Activated T-helper 17 cell treated with anti-CD3 and anti-CD28 coated beads, Interleukin-2, amount 50 U/mL, for 72 hours (primary cell): ENCODE results near the gene MAN1A2. TPM values are rescaled to one million over a fixed set of nuclear protein-coding genes. Genes with fewer than 3 reads are reported as not detected.
"Not testable (repeated sequence)": the region's sequence is repeated elsewhere in the genome, so short reads cannot be mapped to it uniquely, and the experiment has no call there.

Experiments
- ATAC-seq: fragments of 150-1000 bp; cut with Tn5 transposase; replicated peaks from 2 replicates; pipeline ENCODE4 v1.10.0; 2021; ENCODE audit warnings: mild to moderate bottlenecking, moderate library complexity
- H3K27ac Mint-ChIP-seq: one replicate; pipeline ENCODE4 v1.8.0; 2022; ENCODE audit warnings: mixed read lengths
- H3K27me3 Mint-ChIP-seq: one replicate; pipeline ENCODE4 v1.8.0; 2022; ENCODE audit warnings: mixed read lengths
- H3K36me3 Mint-ChIP-seq: one replicate; pipeline ENCODE4 v1.8.0; 2022; ENCODE audit warnings: low read depth, mild to moderate bottlenecking, mixed read lengths
- H3K4me1 Mint-ChIP-seq: one replicate; pipeline ENCODE4 v1.8.0; 2022; ENCODE audit warnings: mixed read lengths
- H3K4me3 Mint-ChIP-seq: one replicate; pipeline ENCODE4 v1.8.0; 2022; ENCODE audit warnings: mild to moderate bottlenecking, mixed read lengths
- H3K9me3 Mint-ChIP-seq: one replicate; pipeline ENCODE4 v1.8.0; 2022; ENCODE audit warnings: mixed read lengths
- total RNA-seq, 2 donors: library from RNA; stranded (reverse); gene quantifications; one replicate each; pipeline ENCODE4 v1.2.3, GENCODE V29; 2022

The MAN1A2 gene
- total RNA-seq, 2 donors from 2014 or later, result 26.1 to 26.5 TPM

- no peak overlapping the region for H3K4me3 Mint-ChIP-seq
- peaks cover 35% of the 10 kb centered on the region for H3K4me1 Mint-ChIP-seq
- H3K27ac Mint-ChIP-seq, result no peak overlapping the region
- H3K9me3 Mint-ChIP-seq, result no peaks in the 10 kb centered on the region
- H3K36me3 Mint-ChIP-seq, result peaks cover 75% of the 10 kb centered on the region
- H3K27me3 Mint-ChIP-seq, result no peaks in the 10 kb centered on the region
- no peak for ATAC-seq
Measured at GRCh38 chr1:117403597-117403996, 36.3 kb downstream of the MAN1A2 start.

DNA sequence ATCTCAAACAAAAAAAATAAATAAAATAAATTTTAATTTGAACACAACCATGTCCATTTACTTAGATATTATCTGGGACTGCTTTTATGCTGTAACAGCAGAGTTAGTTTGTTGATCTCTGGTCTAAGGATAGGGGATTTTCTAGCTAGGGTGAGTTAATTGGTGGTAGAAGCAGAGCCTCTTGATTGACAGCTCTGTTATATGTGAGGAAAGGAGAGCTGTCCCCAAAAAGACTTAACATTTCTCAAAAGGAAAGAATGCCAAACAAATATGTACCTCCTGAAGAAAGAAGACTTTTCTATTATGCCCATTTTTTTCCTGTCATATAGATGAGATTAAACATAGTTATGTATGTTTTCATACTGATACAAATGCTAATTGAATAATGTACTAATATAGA lies 37.8 kb downstream of the MAN1A2 start:
- Mint-ChIP-seq H3K36me3 (peaks cover 86% of the 10 kb centered on the region), H3K9me3 (no peaks in the 10 kb centered on the region), H3K27ac (no peak overlapping the region), H3K27me3 (no peaks in the 10 kb centered on the region), H3K4me1 (peaks cover 26% of the 10 kb centered on the region), H3K4me3 (no peak overlapping the region)
- ATAC-seq, result no peak

GRCh38 chr1:117412472-117412871 lies 45.2 kb downstream of the MAN1A2 start:
- H3K27me3 Mint-ChIP-seq, result no peaks in the 10 kb centered on the region
- no peak for ATAC-seq
- H3K4me3 Mint-ChIP-seq, result no peak overlapping the region

GRCh38 chr1:117413412-117413811 lies 46.2 kb downstream of the MAN1A2 start:
- no peak overlapping the region for H3K27ac Mint-ChIP-seq
- no peak overlapping the region for H3K4me3 Mint-ChIP-seq
- no peak for ATAC-seq
- H3K27me3 Mint-ChIP-seq, result no peaks in the 10 kb centered on the region
- peaks cover 12% of the 10 kb centered on the region for H3K4me1 Mint-ChIP-seq
- peaks cover 82% of the 10 kb centered on the region for H3K36me3 Mint-ChIP-seq
- no peaks in the 10 kb centered on the region for H3K9me3 Mint-ChIP-seq

More at GRCh38 chr1:117412472-117412871, 45.2 kb downstream of the MAN1A2 start:
- no peaks in the 10 kb centered on the region for H3K9me3 Mint-ChIP-seq
- H3K4me1 Mint-ChIP-seq, result peaks cover 12% of the 10 kb centered on the region
- H3K36me3 Mint-ChIP-seq, result peaks cover 86% of the 10 kb centered on the region
- no peak overlapping the region for H3K27ac Mint-ChIP-seq

DNA sequence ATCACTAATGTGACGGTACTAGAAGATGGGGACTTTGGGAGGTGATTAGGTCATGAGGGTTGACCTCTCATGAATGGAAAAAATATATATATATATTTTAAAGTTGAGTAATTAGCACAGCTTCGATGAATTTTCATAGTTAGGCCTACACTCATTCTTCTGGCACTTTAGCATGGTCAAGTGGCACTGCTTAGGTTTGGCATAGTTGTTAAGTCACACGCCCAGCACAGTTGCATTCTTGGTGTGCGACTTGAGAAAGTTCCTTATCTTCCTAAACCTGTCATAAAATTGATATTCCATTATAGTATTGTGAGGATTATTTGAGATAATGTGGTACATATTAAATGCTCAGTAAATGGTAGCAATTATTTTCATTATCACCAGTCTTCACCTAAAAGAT lies 47.7 kb downstream of the MAN1A2 start:
- Mint-ChIP-seq H3K27ac (no peak overlapping the region), H3K27me3 (no peaks in the 10 kb centered on the region), H3K36me3 (peaks cover 79% of the 10 kb centered on the region), H3K9me3 (no peaks in the 10 kb centered on the region), H3K4me3 (no peak overlapping the region), H3K4me1 (peaks cover 7% of the 10 kb centered on the region)
- no peak for ATAC-seq

DNA sequence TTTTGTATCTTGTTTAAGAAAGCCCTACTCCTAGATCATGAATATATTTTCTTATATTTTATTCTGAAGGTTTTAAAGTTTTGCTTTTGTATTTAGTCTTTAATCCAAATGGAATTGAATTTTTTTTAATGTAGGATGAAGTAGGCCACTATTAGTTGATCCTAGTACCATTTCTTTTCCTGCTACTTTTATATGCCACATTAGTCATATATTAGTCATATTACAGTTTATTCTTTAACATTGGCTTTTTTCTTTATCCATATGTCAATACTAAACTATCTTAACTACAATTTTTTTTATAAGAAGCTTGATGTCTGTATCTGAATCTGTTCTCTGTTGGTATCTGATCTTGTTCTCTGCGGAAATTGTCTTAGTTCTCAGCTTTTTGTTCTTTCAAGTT lies 48.8 kb downstream of the MAN1A2 start:
- Mint-ChIP-seq H3K27ac (no peak overlapping the region), H3K4me1 (peaks cover 11% of the 10 kb centered on the region), H3K27me3 (no peaks in the 10 kb centered on the region), H3K9me3 (no peaks in the 10 kb centered on the region), H3K36me3 (peaks cover 84% of the 10 kb centered on the region), H3K4me3 (no peak overlapping the region)
- ATAC-seq, result no peak

DNA sequence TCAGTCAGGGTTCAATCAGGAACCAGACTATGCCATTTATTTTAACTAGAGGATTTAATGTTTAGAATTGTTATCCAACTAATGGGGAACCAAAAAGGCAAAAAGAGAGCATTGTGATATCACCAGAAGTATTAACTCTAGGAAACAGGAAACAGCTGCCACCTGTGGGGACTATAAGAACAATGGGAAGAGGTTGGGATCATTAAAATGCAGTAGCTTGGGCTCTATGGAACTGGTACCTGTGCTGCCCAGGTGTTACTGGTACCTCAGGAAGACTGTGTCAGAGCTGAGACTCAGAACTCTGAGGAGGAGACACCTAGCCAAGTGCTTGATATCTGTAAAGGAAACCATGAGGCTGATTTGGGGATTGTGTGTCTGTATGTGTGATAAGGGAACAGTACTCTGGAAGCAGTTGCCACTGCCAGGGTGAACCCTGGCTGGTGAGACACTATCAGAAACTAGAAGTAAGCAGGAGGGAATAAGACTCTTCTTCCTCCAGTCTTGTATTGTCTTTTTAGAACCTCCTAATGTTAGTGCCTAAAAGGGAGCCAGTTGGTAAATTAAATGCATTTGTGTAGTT lies 49.4 kb downstream of the MAN1A2 start:
- Mint-ChIP-seq H3K9me3 (no peaks in the 10 kb centered on the region), H3K27ac (no peak overlapping the region), H3K36me3 (peaks cover 80% of the 10 kb centered on the region), H3K27me3 (no peaks in the 10 kb centered on the region), H3K4me1 (peaks cover 11% of the 10 kb centered on the region), H3K4me3 (no peak overlapping the region)
- no peak for ATAC-seq

DNA sequence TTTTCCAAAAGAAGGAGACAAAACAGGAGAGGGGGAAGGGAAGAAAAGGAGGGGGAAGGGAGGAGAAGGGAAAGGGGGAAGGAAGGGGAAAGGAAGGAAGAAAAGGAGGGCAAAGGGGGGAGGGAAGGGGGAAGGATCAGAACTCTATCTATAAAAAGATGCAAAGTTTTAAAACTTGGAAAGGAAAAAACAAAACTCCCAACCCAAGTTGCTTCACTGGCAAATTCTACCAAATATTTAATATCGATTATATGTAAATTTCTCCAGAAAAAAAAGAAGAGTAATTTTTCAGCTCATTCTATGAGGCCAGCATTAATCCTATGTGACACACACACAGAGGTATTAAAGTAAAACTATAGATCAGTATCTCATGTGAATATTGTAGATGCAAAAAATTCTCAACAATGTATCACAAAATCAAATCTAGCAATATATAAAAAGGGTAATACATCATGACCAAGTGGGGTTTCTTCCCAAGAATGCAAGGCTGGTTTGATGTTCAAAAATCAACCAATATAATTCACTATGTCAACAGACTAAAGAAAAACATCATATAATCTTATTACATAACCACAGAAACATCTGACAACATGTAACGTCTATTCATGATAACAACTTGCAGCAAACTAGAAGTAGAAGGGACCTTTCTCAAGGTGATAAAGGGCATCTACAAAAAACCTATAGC lies 57.9 kb downstream of the MAN1A2 start:
- Mint-ChIP-seq H3K4me1 (peaks cover 2% of the 10 kb centered on the region), H3K36me3 (peaks cover 56% of the 10 kb centered on the region), H3K4me3 (no peak overlapping the region), H3K27ac (no peak overlapping the region), H3K9me3 (peaks cover 9% of the 10 kb centered on the region), H3K27me3 (no peaks in the 10 kb centered on the region)
- ATAC-seq, result no peak

DNA sequence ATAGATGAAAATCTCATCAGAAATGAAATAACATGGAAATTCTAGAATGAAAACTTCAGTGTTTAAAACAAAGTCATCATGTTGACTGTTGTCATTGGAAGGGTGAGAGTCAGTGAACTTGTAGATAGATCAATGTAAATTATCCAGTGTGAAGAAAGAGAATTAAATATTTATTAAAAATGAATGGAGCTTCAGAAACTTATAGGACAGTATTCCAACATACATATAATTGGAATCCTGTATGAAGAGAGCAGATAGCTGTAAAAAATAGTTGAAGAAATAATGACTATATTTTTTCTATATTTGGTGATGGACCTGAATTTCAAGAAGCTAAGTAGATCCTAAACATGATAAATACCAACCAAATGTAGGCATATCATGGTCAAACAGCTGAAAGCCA lies 60.0 kb downstream of the MAN1A2 start:
- peaks cover 9% of the 10 kb centered on the region for H3K9me3 Mint-ChIP-seq
- ATAC-seq, result no peak
- peaks cover 40% of the 10 kb centered on the region for H3K36me3 Mint-ChIP-seq
- H3K4me3 Mint-ChIP-seq, result no peak overlapping the region
- H3K27ac Mint-ChIP-seq, result no peak overlapping the region
- no peaks in the 10 kb centered on the region for H3K27me3 Mint-ChIP-seq
- no peaks in the 10 kb centered on the region for H3K4me1 Mint-ChIP-seq

- Mint-ChIP-seq H3K27ac (no peak overlapping the region), H3K9me3 (no peaks in the 10 kb centered on the region), H3K27me3 (no peaks in the 10 kb centered on the region), H3K36me3 (no peaks in the 10 kb centered on the region), H3K4me3 (no peak overlapping the region), H3K4me1 (peaks cover 5% of the 10 kb centered on the region)
- ATAC-seq, result no peak
Measured at GRCh38 chr1:117433943-117434342, 66.7 kb downstream of the MAN1A2 start.

GRCh38 chr1:117436513-117436912 lies 69.3 kb downstream of the MAN1A2 start:
- H3K36me3 Mint-ChIP-seq, result no peaks in the 10 kb centered on the region
- H3K4me3 Mint-ChIP-seq, result no peak overlapping the region
- peaks cover 5% of the 10 kb centered on the region for H3K4me1 Mint-ChIP-seq
- H3K27me3 Mint-ChIP-seq, result no peaks in the 10 kb centered on the region
- H3K27ac Mint-ChIP-seq, result no peak overlapping the region
- no peak for ATAC-seq
- H3K9me3 Mint-ChIP-seq, result no peaks in the 10 kb centered on the region

DNA sequence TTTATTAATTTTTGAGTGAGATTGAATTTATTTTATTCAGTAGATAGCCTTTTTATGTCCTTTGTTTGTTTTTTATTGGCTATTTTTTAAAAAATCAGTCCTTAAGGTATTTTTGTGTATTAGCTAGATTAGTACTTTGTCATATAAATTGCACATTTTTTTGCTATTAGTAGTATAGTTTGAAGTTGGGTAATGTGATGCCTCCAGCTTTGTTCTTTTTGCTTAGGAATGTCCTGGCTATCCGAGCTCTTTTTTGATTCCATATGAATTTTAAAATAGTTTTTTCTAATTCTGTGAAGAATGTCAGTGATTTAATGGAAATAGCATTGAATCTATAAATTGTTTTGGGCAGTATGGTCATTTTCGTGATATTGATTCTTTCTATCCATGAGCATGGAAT lies 80.4 kb downstream of the MAN1A2 start:
- no peak overlapping the region for H3K27ac Mint-ChIP-seq
- H3K4me1 Mint-ChIP-seq, result peaks cover 6% of the 10 kb centered on the region
- peaks cover 6% of the 10 kb centered on the region for H3K9me3 Mint-ChIP-seq
- no peak overlapping the region for H3K4me3 Mint-ChIP-seq
- H3K27me3 Mint-ChIP-seq, result no peaks in the 10 kb centered on the region
- ATAC-seq, result no peak
- H3K36me3 Mint-ChIP-seq, result peaks cover 84% of the 10 kb centered on the region

GRCh38 chr1:117452216-117452615 lies 85.0 kb downstream of the MAN1A2 start:
- H3K4me3 Mint-ChIP-seq, result no peak overlapping the region
- no peak overlapping the region for H3K27ac Mint-ChIP-seq
- peaks cover 13% of the 10 kb centered on the region for H3K4me1 Mint-ChIP-seq
- ATAC-seq, result no peak
- H3K27me3 Mint-ChIP-seq, result no peaks in the 10 kb centered on the region
- H3K36me3 Mint-ChIP-seq, result peaks cover 72% of the 10 kb centered on the region
- H3K9me3 Mint-ChIP-seq, result peaks cover 6% of the 10 kb centered on the region

- peaks cover 58% of the 10 kb centered on the region for H3K36me3 Mint-ChIP-seq
Measured at GRCh38 chr1:117453958-117454357, 86.7 kb downstream of the MAN1A2 start.

GRCh38 chr1:117458410-117458809 lies 91.2 kb downstream of the MAN1A2 start:
- ATAC-seq, H3K27ac Mint-ChIP-seq, H3K4me1 Mint-ChIP-seq, H3K27me3 Mint-ChIP-seq, H3K4me3 Mint-ChIP-seq, H3K9me3 Mint-ChIP-seq: not testable (repeated sequence)
- H3K36me3 Mint-ChIP-seq, result peaks cover 28% of the 10 kb centered on the region

More at GRCh38 chr1:117453958-117454357, 86.7 kb downstream of the MAN1A2 start:
- no peak overlapping the region for H3K4me3 Mint-ChIP-seq
- H3K27ac Mint-ChIP-seq, result no peak overlapping the region
- H3K9me3 Mint-ChIP-seq, result peaks cover 6% of the 10 kb centered on the region
- H3K27me3 Mint-ChIP-seq, result no peaks in the 10 kb centered on the region
- ATAC-seq, result no peak
- peaks cover 13% of the 10 kb centered on the region for H3K4me1 Mint-ChIP-seq
